Heart left ventricle (tissue), 16 donors: Measurements from ENCODE around the gene CNTNAP4. TPM values are rescaled to one million over a fixed set of nuclear protein-coding genes. Genes with fewer than 3 reads are reported as not detected.

Source experiments
- ATAC-seq, 4 donors: fragments of 200-7000 bp; cut with Tn5 transposase; one replicate each; pipeline ENCODE4 v1.9.1; 2020 to 2022; ENCODE audit warnings: moderate library complexity in 4 of 4, mild to moderate bottlenecking in 3 of 4, moderate number of reproducible peaks in 1 of 4
- DNase-seq, 5 donors: peaks; one replicate each; pipeline ENCODE4 v3.0.0-alpha.2; 2020
- H3K27ac ChIP-seq, 12 donors: fragments of 200-600 bp; sonication (generic) in 4 of 12; one replicate each; pipeline versions ENCODE4 v1.5.0 to v1.8.0; 2016 to 2022; ENCODE audit warnings: mild to moderate bottlenecking in 2 of 12
- H3K27me3 ChIP-seq, 9 donors: fragments of 200-600 bp; sonication (generic) in 2 of 9; one replicate each; pipeline versions ENCODE4 v1.5.1 to v1.8.0; 2016 to 2022; ENCODE audit warnings: mild to moderate bottlenecking in 3 of 9
- H3K36me3 ChIP-seq, 9 donors: fragments of 200-600 bp; sonication (generic) in 2 of 9; one replicate each; pipeline versions ENCODE4 v1.5.0 to v1.8.0; 2018 to 2022; ENCODE audit warnings: mild to moderate bottlenecking in 2 of 9
- H3K4me1 ChIP-seq, 12 donors: fragments of 200-600 bp; sonication (generic) in 4 of 12; one replicate each; pipeline versions ENCODE4 v1.5.0 to v1.8.0; 2016 to 2022; ENCODE audit warnings: mild to moderate bottlenecking in 3 of 12
- H3K4me3 ChIP-seq, 12 donors: fragments of 200-600 bp; sonication (generic) in 4 of 12; one replicate each; pipeline versions ENCODE4 v1.5.0 to v1.8.0; 2017 to 2022; ENCODE audit warnings: mild to moderate bottlenecking in 9 of 12, moderate library complexity in 4 of 12
- H3K9me3 ChIP-seq, 12 donors: fragments of 200-600 bp; sonication (generic) in 4 of 12; one replicate each; pipeline versions ENCODE4 v1.5.0 to v1.8.0; 2016 to 2022; ENCODE audit warnings: mild to moderate bottlenecking in 1 of 12
- POLR2A ChIP-seq, 2 donors: fragments of 450-650 bp; IDR thresholded peaks; one replicate each; pipeline ENCODE4 v1.6.1; 2017; ENCODE audit warnings: antibody characterized with exemption in 2 of 2, mild to moderate bottlenecking in 2 of 2, moderate library complexity in 2 of 2
- WGBS, 4 donors: extraction: QIAGEN DNeasy Blood & Tissue Kit in 2 of 4; methylation state at CpG; one replicate each; pipeline versions ENCODE4 v1.1.5 to v1.1.7; 2013 to 2018; 5-methylcytosine and 5-hydroxymethylcytosine counted together
- intact Hi-C, 10 donors: fragments of 100-400 bp; cut with DNase I; formaldehyde crosslinking; loops; one replicate each; pipeline versions ENCODE4 v1.11.1 to v1.14.2; 2022
- polyA plus RNA-seq, 2 donors: library from polyadenylated mRNA; stranded (reverse); fragments of 200-250 nt; gene quantifications; one replicate each; pipeline ENCODE4 v1.2.3, GENCODE V29; 2013
- total RNA-seq, 9 donors: library from RNA; depleted of rRNA in 2 of 9; stranded (reverse); fragments of >200 nt in 2 of 9; fragmentation: NEBNext Ultra II Directional in 3 of 9; extraction: Animal tissue kit (Norgen Biotek cat#: 25700) in 3 of 9; gene quantifications; one replicate each; pipeline versions ENCODE4 v1.1.0 to v1.2.4, GENCODE V29; 2016 to 2023
- TF ChIP-seq, protein P1 (sequence below), 12 donors: fragments of 200-600 bp; sonication (generic) in 4 of 12; IDR thresholded peaks; one replicate each; pipeline versions ENCODE4 v1.5.0 to v1.8.0; 2018 to 2022; ENCODE audit warnings: antibody characterized with exemption in 12 of 12, mild to moderate bottlenecking in 5 of 12
- donor health status: ischemic (EF 13 %, LVEDD 7.1; RV severe dilation, severe dysfunction).
- donor health status: healthy with polysubstance abuse.
- donor health status: DM: no; HTN: yes; CAD: no.
- donor health status: DM: no; HTN: no; CAD: no.
- donor health status: ischemic (EF 25% LVEDD 6.9; RV normal size, moderate dysfunction).
- donor health status: ischemic (EF 25% LVEDD 5.7; RV mildly dilated, moderate dysfunction).
- donor health status: healthy.
- donor health status: DM: yes; HTN: yes; CAD: no.
- donor health status: ischemic (EF 35%, LVEDD 5.7; RV mildly dilated, moderate dysfunction).
- donor health status: nonischemic (EF 11% LVEDD 7.7; RV severe dilation, severe dysfunction).
- donor health status: DM: yes; HTN: yes; CAD: no.
- donor health status: PGD.
- donor health status: ischemic (EF 29% LVEDD 5.4; RV normal size, mild dysfunction).
- donor health status: nonischemic (EF 23%, LVEDD 6.1; RV moderate dilation, normal function).

The CNTNAP4 gene
- total and polyA plus RNA-seq, 11 donors, result not detected

- Histone ChIP-seq H3K36me3 (no peaks in the 10 kb centered on the region), H3K27ac (no peak overlapping the region), H3K4me1 (no peaks in the 10 kb centered on the region), H3K4me3 (no peak overlapping the region), H3K9me3 (no peaks in the 10 kb centered on the region), H3K27me3 (no peaks in the 10 kb centered on the region)
- DNase-seq (no peak), ATAC-seq (no peak)
- WGBS, 4 donors, result 54 to 71% (median 60%) methylated on average over 3 of the region's 3 CpGs
- intact Hi-C loops, result no loop called here
- TF ChIP-seq POLR2A (IDR thresholded peaks at IDR 0.05), result no peak
- TF ChIP-seq, protein P1, sequence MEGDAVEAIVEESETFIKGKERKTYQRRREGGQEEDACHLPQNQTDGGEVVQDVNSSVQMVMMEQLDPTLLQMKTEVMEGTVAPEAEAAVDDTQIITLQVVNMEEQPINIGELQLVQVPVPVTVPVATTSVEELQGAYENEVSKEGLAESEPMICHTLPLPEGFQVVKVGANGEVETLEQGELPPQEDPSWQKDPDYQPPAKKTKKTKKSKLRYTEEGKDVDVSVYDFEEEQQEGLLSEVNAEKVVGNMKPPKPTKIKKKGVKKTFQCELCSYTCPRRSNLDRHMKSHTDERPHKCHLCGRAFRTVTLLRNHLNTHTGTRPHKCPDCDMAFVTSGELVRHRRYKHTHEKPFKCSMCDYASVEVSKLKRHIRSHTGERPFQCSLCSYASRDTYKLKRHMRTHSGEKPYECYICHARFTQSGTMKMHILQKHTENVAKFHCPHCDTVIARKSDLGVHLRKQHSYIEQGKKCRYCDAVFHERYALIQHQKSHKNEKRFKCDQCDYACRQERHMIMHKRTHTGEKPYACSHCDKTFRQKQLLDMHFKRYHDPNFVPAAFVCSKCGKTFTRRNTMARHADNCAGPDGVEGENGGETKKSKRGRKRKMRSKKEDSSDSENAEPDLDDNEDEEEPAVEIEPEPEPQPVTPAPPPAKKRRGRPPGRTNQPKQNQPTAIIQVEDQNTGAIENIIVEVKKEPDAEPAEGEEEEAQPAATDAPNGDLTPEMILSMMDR (IDR thresholded peaks at IDR 0.05), result no peak
Observed at GRCh38 chr16:76441876-76442275, 164.7 kb downstream of the CNTNAP4 start.

DNA sequence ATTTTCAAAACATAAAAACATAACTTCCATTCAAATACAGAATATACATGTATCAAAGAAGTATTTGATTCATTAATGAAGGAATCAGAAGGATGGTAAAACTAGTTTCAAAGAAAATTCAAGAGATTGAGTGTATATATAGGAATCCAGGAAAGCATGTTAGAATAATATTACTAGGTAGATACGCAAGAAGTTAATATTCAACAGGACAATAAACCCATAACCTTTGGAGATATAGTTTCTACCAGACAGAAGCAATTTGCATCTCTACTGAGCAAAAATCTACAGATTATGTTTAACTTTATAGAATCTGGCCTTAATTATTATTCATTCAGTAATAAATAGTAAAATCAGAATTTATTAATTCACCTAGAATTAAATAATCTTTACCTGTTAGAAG, 166.8 kb downstream of the CNTNAP4 start:
- H3K9me3 ChIP-seq, result no peaks in the 10 kb centered on the region
- no peak for TF ChIP-seq POLR2A (IDR thresholded peaks at IDR 0.05)
- TF ChIP-seq, protein P1 (IDR thresholded peaks at IDR 0.05), result no peak
- H3K36me3 ChIP-seq, result no peaks in the 10 kb centered on the region
- 89 to 96% (median 94%) methylated on average over 1 of the region's 1 CpG for WGBS, 4 donors
- H3K4me1 ChIP-seq, result no peaks in the 10 kb centered on the region
- H3K27ac ChIP-seq, result no peak overlapping the region
- DNase-seq, result no peak
- no peak for ATAC-seq
- intact Hi-C loops, result no loop called here
- no peaks in the 10 kb centered on the region for H3K27me3 ChIP-seq
- H3K4me3 ChIP-seq, result no peak overlapping the region

GRCh38 chr16:76444832-76445231, 167.6 kb downstream of the CNTNAP4 start:
- Histone ChIP-seq H3K9me3 (no peaks in the 10 kb centered on the region), H3K27me3 (no peaks in the 10 kb centered on the region), H3K4me1 (no peaks in the 10 kb centered on the region), H3K36me3 (no peaks in the 10 kb centered on the region), H3K4me3 (no peak overlapping the region), H3K27ac (no peak overlapping the region)
- ATAC-seq (no peak), DNase-seq (no peak)
- TF ChIP-seq, protein P1 (IDR thresholded peaks at IDR 0.05), result no peak
- no peak for TF ChIP-seq POLR2A (IDR thresholded peaks at IDR 0.05)
- WGBS, 4 donors, result 42 to 74% (median 54%) methylated on average over 2 to 3 of the region's 3 CpGs
- intact Hi-C loops, result no loop called here

GRCh38 chr16:76445815-76446214, 168.6 kb downstream of the CNTNAP4 start:
- Histone ChIP-seq H3K27me3 (no peaks in the 10 kb centered on the region), H3K4me1 (no peaks in the 10 kb centered on the region), H3K36me3 (no peaks in the 10 kb centered on the region), H3K4me3 (no peak overlapping the region), H3K9me3 (no peaks in the 10 kb centered on the region), H3K27ac (no peak overlapping the region)
- intact Hi-C loops, result no loop called here
- ATAC-seq (no peak), DNase-seq (no peak)
- TF ChIP-seq, protein P1 (IDR thresholded peaks at IDR 0.05), result no peak
- TF ChIP-seq POLR2A (IDR thresholded peaks at IDR 0.05), result no peak
- 86 to 90% (median 87%) methylated on average over 3 of the region's 3 CpGs for WGBS, 4 donors
